ENCODE data around the gene HIPK2.

HIPK2 gene

GRCh38 chr7:139645572-139646523 is 131.9 kb downstream of the HIPK2 start:
- peak; percentile 65 for DNase-seq

GRCh38 chr7:139643951-139644585 is 133.7 kb downstream of the HIPK2 start:
- DNase-seq, result no peak

GRCh38 chr7:139642283-139642682 is 135.5 kb downstream of the HIPK2 start:
- no peak for DNase-seq

GRCh38 chr7:139641337-139641992 is 136.3 kb downstream of the HIPK2 start:
- DNase-seq, result no peak

GRCh38 chr7:139640681-139641080 is 137.1 kb downstream of the HIPK2 start:
- no peak for DNase-seq

- no peak for DNase-seq
These were observed 138.2 kb downstream of the HIPK2 start for GRCh38 chr7:139639563-139639962.

- DNase-seq, result no peak
These were observed 142.1 kb downstream of the HIPK2 start for GRCh38 chr7:139635526-139636302.

- no peak for DNase-seq
These were observed 143.7 kb downstream of the HIPK2 start for GRCh38 chr7:139634087-139634486.

GRCh38 chr7:139631520-139632031 is 146.2 kb downstream of the HIPK2 start:
- no peak for DNase-seq

- DNase-seq, result no peak
These were observed 146.9 kb downstream of the HIPK2 start for GRCh38 chr7:139630643-139631519.

- DNase-seq, result no peak
These were observed 148.3 kb downstream of the HIPK2 start for GRCh38 chr7:139629392-139630082.

GRCh38 chr7:139627831-139628230 is 150.0 kb downstream of the HIPK2 start:
- DNase-seq, result no peak

- no peak for DNase-seq
These were observed 151.0 kb downstream of the HIPK2 start for GRCh38 chr7:139626817-139627216.

- DNase-seq, result no peak
These were observed 154.3 kb downstream of the HIPK2 start for GRCh38 chr7:139623518-139623917.

- peak; percentile 33 for DNase-seq
These were observed 157.0 kb downstream of the HIPK2 start for GRCh38 chr7:139620676-139621344.

GRCh38 chr7:139619367-139619657 is 158.5 kb downstream of the HIPK2 start:
- DNase-seq, result no peak

- DNase-seq, result peak; percentile 11
These were observed 159.1 kb downstream of the HIPK2 start for GRCh38 chr7:139618482-139619366.

GRCh38 chr7:139617074-139617473 is 160.7 kb downstream of the HIPK2 start:
- no peak for DNase-seq

- DNase-seq, result no peak
These were observed 162.9 kb downstream of the HIPK2 start for GRCh38 chr7:139614886-139615285.
